Central memory CD8-positive, alpha-beta T cell (primary cell): Measurements from ENCODE around the gene OSBPL6.

ENCODE experiments used
- ATAC-seq: fragments of 150-1000 bp; cut with Tn5 transposase; replicated peaks from 2 replicates; pipeline ENCODE4 v1.10.0; 2022; ENCODE audit warnings: mild to moderate bottlenecking, moderate FRiP score, moderate number of reproducible peaks; ENCODE audit not compliant: poor library complexity, severe bottlenecking; ENCODE audit errors: extremely low read depth
- DNase-seq, 2 donors: peaks; one replicate each; pipeline ENCODE4 v3.0.0; 2021; ENCODE audit warnings: low spot score in 2 of 2
- H3K27ac Mint-ChIP-seq: one replicate; pipeline ENCODE4 v1.8.0; 2022; ENCODE audit warnings: low read depth, mild to moderate bottlenecking, moderate library complexity, mixed read lengths
- H3K27me3 Mint-ChIP-seq: one replicate; pipeline ENCODE4 v1.8.0; 2022; ENCODE audit warnings: mixed read lengths
- H3K36me3 Mint-ChIP-seq: one replicate; pipeline ENCODE4 v1.8.0; 2022; ENCODE audit warnings: mild to moderate bottlenecking, moderate library complexity, mixed read lengths; ENCODE audit not compliant: insufficient read depth
- H3K4me1 Mint-ChIP-seq: one replicate; pipeline ENCODE4 v1.8.0; 2022; ENCODE audit warnings: mixed read lengths
- H3K4me3 Mint-ChIP-seq: one replicate; pipeline ENCODE4 v1.8.0; 2022; ENCODE audit warnings: mild to moderate bottlenecking, moderate library complexity, mixed read lengths
- H3K9me3 Mint-ChIP-seq: one replicate; pipeline ENCODE4 v1.8.0; 2022; ENCODE audit warnings: mixed read lengths

The OSBPL6 gene

DNA sequence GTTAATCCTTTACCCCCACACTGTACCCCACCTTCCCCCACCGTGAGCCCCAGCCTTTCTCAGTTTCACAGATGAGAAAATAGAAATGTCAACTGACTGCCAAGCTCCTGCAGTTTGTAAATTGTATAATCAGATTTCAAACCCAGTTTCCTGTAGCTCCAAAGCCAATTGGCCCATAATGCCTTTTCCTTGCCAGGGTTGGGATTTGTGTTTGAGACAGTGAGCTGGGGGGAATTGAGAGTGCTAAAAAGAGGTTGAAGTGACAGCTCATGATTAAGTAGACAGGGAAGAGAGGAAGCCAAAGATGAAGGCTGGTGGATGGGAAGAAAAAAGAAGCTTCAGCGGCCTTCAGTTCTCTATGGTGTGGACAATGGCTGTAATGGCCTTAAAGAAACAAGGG is 10.7 kb downstream of the OSBPL6 start:
- Mint-ChIP-seq H3K27ac (no peak overlapping the region), H3K36me3 (no peaks in the 10 kb centered on the region), H3K27me3 (peaks cover 58% of the 10 kb centered on the region), H3K4me3 (no peak overlapping the region), H3K9me3 (no peaks in the 10 kb centered on the region), H3K4me1 (no peaks in the 10 kb centered on the region)
- ATAC-seq = no peak
- DNase-seq = no peak

DNA sequence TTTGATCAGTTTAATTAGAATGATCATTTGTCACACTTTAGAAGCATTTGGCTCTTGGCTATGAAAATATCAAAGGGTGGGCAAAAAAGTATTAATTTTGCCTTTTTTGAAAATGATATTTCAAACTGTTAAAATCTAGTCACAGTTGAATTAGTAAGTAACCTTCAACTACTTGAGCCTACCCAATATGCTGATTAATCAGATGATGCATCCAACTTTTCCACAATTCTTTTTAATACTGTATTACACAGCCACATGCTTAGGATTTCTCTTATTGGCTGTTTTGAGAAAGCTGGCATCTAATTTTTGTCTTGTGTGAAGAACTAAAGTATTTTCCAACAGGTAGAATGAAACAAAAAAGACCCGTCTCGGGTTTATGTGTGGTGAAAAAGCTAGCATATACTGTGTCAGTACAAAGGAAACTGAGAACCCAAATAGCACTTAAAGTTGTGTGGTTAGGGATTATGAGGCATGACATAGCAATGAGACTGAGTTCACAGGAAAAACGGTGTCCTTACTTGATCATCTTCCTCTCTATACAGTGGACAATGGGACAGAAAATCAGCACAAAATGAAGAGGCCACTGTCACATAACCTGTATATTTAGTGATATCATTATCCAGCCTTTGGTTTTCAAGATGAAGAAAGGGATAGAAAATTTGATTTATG is 11.7 kb downstream of the OSBPL6 start:
- Mint-ChIP-seq H3K4me1 (no peaks in the 10 kb centered on the region), H3K4me3 (no peak overlapping the region), H3K9me3 (no peaks in the 10 kb centered on the region), H3K27me3 (peaks cover 59% of the 10 kb centered on the region), H3K36me3 (no peaks in the 10 kb centered on the region), H3K27ac (no peak overlapping the region)
- DNase-seq = no peak
- no peak for ATAC-seq

DNA sequence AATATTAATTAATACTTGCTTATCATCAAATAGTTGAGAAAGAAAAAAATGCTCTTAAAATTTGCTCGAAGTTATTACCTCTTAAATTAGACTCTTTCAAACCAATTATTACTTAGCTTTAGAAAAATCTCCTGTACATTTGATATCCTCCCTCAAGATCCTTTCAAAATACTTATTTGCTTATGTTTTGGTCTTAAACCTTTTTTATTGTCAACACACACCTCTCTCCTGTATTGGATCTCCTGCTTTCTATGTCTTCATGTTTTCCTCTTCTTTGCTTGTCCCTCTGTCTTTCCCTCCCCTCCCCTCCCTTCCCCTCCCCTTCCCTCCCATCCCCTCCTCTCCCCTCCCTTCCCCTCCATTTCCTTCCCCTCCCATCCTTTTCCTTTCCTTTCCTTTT is 14.0 kb downstream of the OSBPL6 start:
- H3K4me1 Mint-ChIP-seq = no peaks in the 10 kb centered on the region
- no peaks in the 10 kb centered on the region for H3K36me3 Mint-ChIP-seq
- no peak overlapping the region for H3K4me3 Mint-ChIP-seq
- ATAC-seq (no peak), DNase-seq (no peak)
- no peak overlapping the region for H3K27ac Mint-ChIP-seq
- peaks cover 65% of the 10 kb centered on the region for H3K27me3 Mint-ChIP-seq
- no peaks in the 10 kb centered on the region for H3K9me3 Mint-ChIP-seq

DNA sequence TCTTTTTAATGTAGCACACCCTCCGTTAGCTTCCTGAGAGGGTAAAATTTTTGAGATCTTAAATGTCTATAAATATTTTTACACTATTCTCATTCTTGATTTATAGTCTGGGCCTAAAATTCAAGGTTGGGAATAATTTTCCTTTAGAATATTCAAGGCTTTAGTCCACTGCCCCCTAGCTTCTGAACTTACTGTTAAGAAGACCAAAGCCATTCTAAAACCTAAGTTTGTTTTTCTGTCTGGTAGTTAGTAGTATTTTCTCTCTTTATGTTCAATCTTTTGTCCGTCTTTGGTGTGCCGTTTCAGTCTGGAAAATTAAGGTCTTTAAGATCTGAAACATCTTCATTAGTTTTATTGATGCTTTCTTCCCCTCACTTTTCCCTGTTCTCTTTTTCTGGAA is 14.5 kb downstream of the OSBPL6 start:
- Mint-ChIP-seq H3K9me3 (no peaks in the 10 kb centered on the region), H3K4me3 (no peak overlapping the region), H3K27ac (no peak overlapping the region), H3K27me3 (peaks cover 65% of the 10 kb centered on the region), H3K36me3 (no peaks in the 10 kb centered on the region), H3K4me1 (no peaks in the 10 kb centered on the region)
- ATAC-seq (no peak), DNase-seq (no peak)

DNA sequence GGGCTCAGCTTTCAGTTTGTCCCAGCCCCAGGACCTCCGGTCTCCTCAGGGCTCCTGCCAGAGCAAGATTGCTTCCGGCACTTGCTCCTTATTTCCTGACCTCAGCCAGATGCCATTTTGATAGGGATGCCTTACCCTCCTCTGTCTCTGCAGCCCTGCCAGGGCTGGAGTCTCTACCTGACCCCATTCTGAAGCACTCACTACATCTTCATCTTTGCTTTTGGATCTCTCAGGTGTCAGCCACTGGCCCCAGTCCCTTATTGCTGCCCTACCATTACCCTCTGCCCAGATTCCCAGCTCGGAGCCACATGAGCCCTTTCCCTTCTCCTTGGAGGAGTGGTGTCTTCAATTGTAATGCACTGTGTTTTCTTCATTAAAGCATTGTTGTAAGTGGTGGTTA is 17.1 kb downstream of the OSBPL6 start:
- ATAC-seq = no peak
- Mint-ChIP-seq H3K36me3 (no peaks in the 10 kb centered on the region), H3K27me3 (peaks cover 67% of the 10 kb centered on the region), H3K4me3 (no peak overlapping the region), H3K4me1 (no peaks in the 10 kb centered on the region), H3K27ac (no peak overlapping the region), H3K9me3 (no peaks in the 10 kb centered on the region)
- no peak for DNase-seq

DNA sequence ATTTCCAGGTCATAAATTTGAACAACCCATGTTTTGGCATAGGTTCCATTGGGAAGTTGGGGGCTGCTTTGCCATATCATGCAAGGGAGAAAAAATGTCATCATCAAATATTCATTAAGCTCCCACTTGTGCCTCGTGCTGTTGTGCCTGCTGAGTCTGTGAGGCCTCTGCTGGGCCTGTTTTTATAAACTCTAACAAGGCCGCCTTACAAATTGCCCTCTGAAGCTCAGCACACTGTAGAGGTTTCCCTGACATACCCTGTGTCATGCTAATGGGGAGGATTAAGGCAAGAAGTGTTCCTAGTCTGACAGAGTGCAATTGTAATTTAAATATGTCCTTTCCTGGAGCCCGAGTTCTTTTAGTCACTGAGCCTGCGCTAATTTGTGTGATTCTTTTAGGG is 17.6 kb downstream of the OSBPL6 start:
- Mint-ChIP-seq H3K27ac (no peak overlapping the region), H3K36me3 (no peaks in the 10 kb centered on the region), H3K4me1 (no peaks in the 10 kb centered on the region), H3K4me3 (no peak overlapping the region), H3K27me3 (peaks cover 69% of the 10 kb centered on the region), H3K9me3 (no peaks in the 10 kb centered on the region)
- ATAC-seq (no peak), DNase-seq (no peak)

DNA sequence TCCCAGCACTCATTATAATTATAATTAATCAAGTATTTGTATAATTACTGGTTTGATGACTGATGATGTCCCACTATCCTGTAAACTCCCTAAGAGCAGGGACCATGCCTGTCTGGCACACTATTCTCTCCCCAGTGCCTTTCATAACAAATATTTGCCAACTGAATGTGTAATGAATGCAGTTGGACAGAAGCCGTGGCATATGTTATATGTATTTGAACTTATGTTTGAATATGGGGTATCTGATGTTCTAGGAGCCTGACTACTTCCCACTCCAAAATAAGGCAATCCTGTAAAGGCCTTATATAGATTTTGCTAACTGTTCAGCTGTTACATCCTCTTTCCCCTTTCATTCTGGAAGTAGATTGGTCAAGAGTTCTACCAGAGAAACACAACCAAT is 19.7 kb downstream of the OSBPL6 start:
- Mint-ChIP-seq H3K4me3 (no peak overlapping the region), H3K9me3 (no peaks in the 10 kb centered on the region), H3K36me3 (no peaks in the 10 kb centered on the region), H3K27ac (no peak overlapping the region), H3K27me3 (peaks cover 65% of the 10 kb centered on the region), H3K4me1 (no peaks in the 10 kb centered on the region)
- DNase-seq (no peak), ATAC-seq (no peak)

DNA sequence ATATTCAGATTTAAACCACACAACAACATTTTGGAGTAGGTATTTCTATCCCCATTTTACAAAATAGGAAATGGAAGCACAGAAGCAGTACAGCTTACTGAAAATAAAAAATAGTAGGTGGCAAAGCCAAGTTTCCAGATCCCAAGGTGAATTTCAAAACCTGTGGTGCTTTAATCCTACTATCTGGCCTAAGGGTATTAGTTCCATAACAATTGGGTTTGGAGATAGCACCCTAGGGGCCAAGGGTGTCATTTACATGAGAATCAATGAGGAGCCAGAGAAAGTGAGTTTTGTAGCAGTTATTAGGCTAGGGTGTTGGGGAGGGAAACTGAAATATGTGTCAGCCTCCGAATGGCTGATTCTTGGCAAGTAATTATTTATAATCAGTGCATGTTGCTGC is 24.9 kb downstream of the OSBPL6 start:
- peaks cover 71% of the 10 kb centered on the region for H3K27me3 Mint-ChIP-seq
- H3K27ac Mint-ChIP-seq = no peak overlapping the region
- no peak for ATAC-seq
- no peak for DNase-seq
- H3K4me3 Mint-ChIP-seq = no peak overlapping the region
- no peaks in the 10 kb centered on the region for H3K36me3 Mint-ChIP-seq
- H3K9me3 Mint-ChIP-seq = no peaks in the 10 kb centered on the region
- no peaks in the 10 kb centered on the region for H3K4me1 Mint-ChIP-seq

DNA sequence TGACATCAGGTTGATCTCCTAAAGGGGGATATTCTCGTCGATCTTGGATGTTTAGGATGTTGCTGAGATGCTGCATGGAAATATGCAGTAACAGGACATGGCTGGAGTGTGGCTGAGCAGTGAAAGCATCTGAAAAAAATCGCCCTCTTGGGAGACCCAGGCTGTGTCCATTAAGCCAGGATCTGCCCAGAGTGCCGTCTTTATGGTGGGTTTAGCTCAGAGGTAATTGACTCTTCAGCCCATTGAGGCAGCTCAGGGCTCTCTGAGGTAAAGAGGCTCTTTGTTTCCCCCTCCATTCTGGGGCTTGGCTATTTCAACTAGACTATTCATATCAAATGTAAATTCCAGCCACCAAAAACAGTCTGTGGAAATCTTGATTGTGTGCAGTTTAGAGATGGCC is 26.5 kb downstream of the OSBPL6 start:
- no peak for ATAC-seq
- no peak for DNase-seq
- Mint-ChIP-seq H3K36me3 (no peaks in the 10 kb centered on the region), H3K4me3 (no peak overlapping the region), H3K4me1 (no peaks in the 10 kb centered on the region), H3K27ac (no peak overlapping the region), H3K27me3 (peaks cover 78% of the 10 kb centered on the region), H3K9me3 (no peaks in the 10 kb centered on the region)

DNA sequence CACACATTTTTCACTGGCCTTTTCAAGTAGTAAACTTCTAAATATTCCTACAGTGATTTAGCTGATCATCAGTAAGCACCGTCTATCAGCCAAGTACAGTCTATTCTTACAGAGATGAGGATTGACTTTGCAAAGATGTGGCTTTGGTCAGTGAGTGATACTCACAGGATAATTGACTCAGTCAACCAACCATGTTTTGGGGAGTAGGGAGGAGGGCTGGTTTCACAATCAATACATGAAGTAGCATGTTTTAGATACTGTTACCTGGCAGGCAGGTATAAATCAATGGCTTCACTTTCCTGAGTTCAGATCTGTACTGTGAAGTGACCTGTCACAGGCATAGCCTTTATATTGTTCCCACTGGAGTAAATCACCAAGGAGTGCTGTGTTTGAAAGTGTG is 27.2 kb downstream of the OSBPL6 start:
- DNase-seq = no peak
- H3K36me3 Mint-ChIP-seq = no peaks in the 10 kb centered on the region
- H3K4me1 Mint-ChIP-seq = no peaks in the 10 kb centered on the region
- no peak overlapping the region for H3K4me3 Mint-ChIP-seq
- ATAC-seq = no peak
- H3K27ac Mint-ChIP-seq = no peak overlapping the region
- H3K27me3 Mint-ChIP-seq = peaks cover 77% of the 10 kb centered on the region
- no peaks in the 10 kb centered on the region for H3K9me3 Mint-ChIP-seq

DNA sequence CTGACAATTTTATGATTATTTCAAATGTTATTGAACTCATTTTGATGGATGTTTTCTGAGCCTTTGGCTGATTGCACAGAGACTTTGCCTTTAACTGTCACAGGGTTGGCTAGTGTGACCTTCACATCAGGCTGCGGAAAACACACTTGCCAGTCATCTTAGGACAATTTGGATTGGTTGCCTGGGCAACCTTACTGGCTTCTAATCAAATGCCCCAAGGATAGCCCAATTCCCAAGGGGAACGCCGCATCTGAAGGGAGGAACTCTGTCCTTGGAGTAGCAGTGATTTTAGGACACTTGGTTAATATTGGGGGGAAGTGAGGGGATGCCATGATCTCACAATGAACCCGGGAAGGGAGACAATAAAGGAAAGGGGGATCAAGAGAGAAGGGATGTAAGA is 29.5 kb downstream of the OSBPL6 start:
- ATAC-seq = no peak
- no peak overlapping the region for H3K27ac Mint-ChIP-seq
- no peaks in the 10 kb centered on the region for H3K4me1 Mint-ChIP-seq
- no peaks in the 10 kb centered on the region for H3K9me3 Mint-ChIP-seq
- peaks cover 62% of the 10 kb centered on the region for H3K27me3 Mint-ChIP-seq
- no peaks in the 10 kb centered on the region for H3K36me3 Mint-ChIP-seq
- H3K4me3 Mint-ChIP-seq = no peak overlapping the region
- DNase-seq = no peak

DNA sequence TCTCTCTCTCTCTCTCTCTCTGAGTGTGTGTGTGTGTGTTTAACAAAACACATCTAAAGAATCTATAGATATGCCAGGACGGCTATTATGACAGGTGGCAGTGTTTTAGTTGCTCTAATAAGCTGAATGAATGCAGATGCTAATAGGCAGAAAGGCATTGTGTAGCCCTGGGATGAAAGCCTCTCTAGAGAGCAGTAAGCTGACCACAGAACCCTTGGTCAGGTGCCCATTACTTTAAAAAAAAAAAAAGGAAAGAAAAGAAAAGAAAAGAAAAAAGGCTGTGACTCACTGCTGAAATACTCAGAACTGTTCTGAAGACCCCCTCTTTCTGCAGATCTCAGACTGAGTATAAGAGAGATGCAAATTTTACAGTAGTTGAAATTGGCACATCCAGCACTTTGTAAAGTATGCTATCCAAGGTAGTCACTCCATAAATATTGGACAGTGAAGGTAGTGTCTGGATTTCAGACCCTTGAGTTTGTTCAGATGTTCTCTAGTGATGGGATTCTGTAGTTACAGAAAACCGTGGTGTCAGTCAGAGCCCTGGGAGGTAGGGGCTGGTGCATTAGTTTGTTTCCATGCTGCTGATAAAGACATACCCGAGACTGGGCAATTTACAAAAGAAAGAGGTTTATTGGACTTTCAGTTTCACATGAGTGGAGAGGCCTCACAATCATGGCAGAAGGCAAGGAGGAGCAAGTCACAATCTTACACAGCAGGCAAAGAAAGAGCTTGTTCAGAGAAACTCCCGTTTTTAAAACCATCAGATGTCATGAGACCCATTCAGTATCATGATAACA is 30.9 kb downstream of the OSBPL6 start:
- Mint-ChIP-seq H3K9me3 (no peaks in the 10 kb centered on the region), H3K4me1 (no peaks in the 10 kb centered on the region), H3K4me3 (no peak overlapping the region), H3K27ac (no peak overlapping the region), H3K36me3 (no peaks in the 10 kb centered on the region), H3K27me3 (peaks cover 56% of the 10 kb centered on the region)
- ATAC-seq (no peak), DNase-seq (no peak)

DNA sequence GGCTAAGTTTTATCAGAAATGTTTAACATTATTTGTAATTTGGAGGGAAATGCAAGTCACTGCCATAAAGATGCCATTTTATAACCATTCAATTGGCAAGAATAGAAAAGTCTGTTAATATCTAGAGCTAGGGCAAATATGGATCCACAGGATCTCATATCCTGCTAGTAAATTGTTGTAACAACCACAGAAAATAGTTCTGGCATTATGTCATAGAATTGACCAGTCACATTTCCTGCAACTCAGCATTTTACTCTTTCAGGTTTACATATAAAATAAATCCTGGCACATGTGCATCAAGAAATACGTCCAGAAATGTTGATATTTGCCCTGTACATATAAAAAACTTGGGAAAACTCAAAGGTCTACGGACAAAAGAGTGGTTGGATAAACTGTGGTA is 32.9 kb downstream of the OSBPL6 start:
- ATAC-seq (no peak), DNase-seq (no peak)
- peaks cover 39% of the 10 kb centered on the region for H3K27me3 Mint-ChIP-seq
- H3K36me3 Mint-ChIP-seq = no peaks in the 10 kb centered on the region
- no peak overlapping the region for H3K27ac Mint-ChIP-seq
- H3K9me3 Mint-ChIP-seq = no peaks in the 10 kb centered on the region
- no peak overlapping the region for H3K4me3 Mint-ChIP-seq
- no peaks in the 10 kb centered on the region for H3K4me1 Mint-ChIP-seq
